Skeletal muscle satellite cell (primary cell): ENCODE results near the gene GGA1.

Source experiments
- H3K27me3 ChIP-seq: 2 replicates; pipeline ENCODE4 v1.7.0; 2013; ENCODE audit warnings: low read length; ENCODE audit not compliant: control insufficient read depth, insufficient read depth
- H3K36me3 ChIP-seq: 2 replicates; pipeline ENCODE4 v1.7.0; 2013; ENCODE audit warnings: mild to moderate bottlenecking, control low read depth, low read length; ENCODE audit not compliant: insufficient read depth
- H3K4me1 ChIP-seq: 2 replicates; pipeline ENCODE4 v1.7.0; 2013; ENCODE audit warnings: low read length; ENCODE audit not compliant: control insufficient read depth, insufficient read depth
- H3K4me2 ChIP-seq: 2 replicates; pipeline ENCODE4 v1.7.0; 2013; ENCODE audit warnings: mild to moderate bottlenecking, low read length
- H3K4me3 ChIP-seq: 2 replicates; pipeline ENCODE4 v1.7.0; 2013; ENCODE audit warnings: low read length
- H3K9ac ChIP-seq: 2 replicates; pipeline ENCODE4 v1.7.0; 2013; ENCODE audit warnings: mild to moderate bottlenecking, low read depth, low read length, moderate library complexity
- H3K9me3 ChIP-seq: replicated peaks from 2 replicates; pipeline ENCODE4 v1.7.0; 2013; ENCODE audit warnings: mild to moderate bottlenecking, control low read depth, low read length

The GGA1 gene

GRCh38 chr22:37616201-37617083, 7.8 kb downstream of the GGA1 start:
- Histone ChIP-seq H3K9me3 (no peaks in the 10 kb centered on the region), H3K4me2 (no peak overlapping the region), H3K27me3 (no peaks in the 10 kb centered on the region), H3K4me1 (peaks cover 3% of the 10 kb centered on the region), H3K9ac (no peak overlapping the region), H3K4me3 (no peak overlapping the region), H3K36me3 (peaks cover 49% of the 10 kb centered on the region)

GRCh38 chr22:37617431-37617830, 8.8 kb downstream of the GGA1 start:
- peaks cover 49% of the 10 kb centered on the region for H3K36me3 ChIP-seq
- no peaks in the 10 kb centered on the region for H3K27me3 ChIP-seq
- no peaks in the 10 kb centered on the region for H3K9me3 ChIP-seq
- no peak overlapping the region for H3K4me2 ChIP-seq
- H3K4me1 ChIP-seq: peaks cover 3% of the 10 kb centered on the region
- no peak overlapping the region for H3K4me3 ChIP-seq
- H3K9ac ChIP-seq: no peak overlapping the region

- H3K36me3 ChIP-seq: peaks cover 54% of the 10 kb centered on the region
- no peaks in the 10 kb centered on the region for H3K9me3 ChIP-seq
- H3K4me1 ChIP-seq: peaks cover 3% of the 10 kb centered on the region
- H3K9ac ChIP-seq: no peak overlapping the region
- H3K4me3 ChIP-seq: no peak overlapping the region
- H3K27me3 ChIP-seq: no peaks in the 10 kb centered on the region
- H3K4me2 ChIP-seq: no peak overlapping the region
Measured at GRCh38 chr22:37618072-37618656, 9.5 kb downstream of the GGA1 start.

GRCh38 chr22:37618674-37619073, 10.0 kb downstream of the GGA1 start:
- no peaks in the 10 kb centered on the region for H3K4me1 ChIP-seq
- peaks cover 57% of the 10 kb centered on the region for H3K36me3 ChIP-seq
- H3K9me3 ChIP-seq: no peaks in the 10 kb centered on the region
- no peak overlapping the region for H3K4me2 ChIP-seq
- H3K27me3 ChIP-seq: no peaks in the 10 kb centered on the region
- H3K4me3 ChIP-seq: no peak overlapping the region
- H3K9ac ChIP-seq: no peak overlapping the region

- no peaks in the 10 kb centered on the region for H3K4me1 ChIP-seq
- no peak overlapping the region for H3K4me2 ChIP-seq
- peaks cover 59% of the 10 kb centered on the region for H3K36me3 ChIP-seq
- H3K4me3 ChIP-seq: no peak overlapping the region
- H3K9me3 ChIP-seq: no peaks in the 10 kb centered on the region
- H3K27me3 ChIP-seq: no peaks in the 10 kb centered on the region
- H3K9ac ChIP-seq: no peak overlapping the region
Measured at GRCh38 chr22:37619991-37620390, 11.4 kb downstream of the GGA1 start.

- no peak overlapping the region for H3K4me3 ChIP-seq
- peaks cover 65% of the 10 kb centered on the region for H3K36me3 ChIP-seq
- H3K9me3 ChIP-seq: no peaks in the 10 kb centered on the region
- H3K27me3 ChIP-seq: no peaks in the 10 kb centered on the region
- no peaks in the 10 kb centered on the region for H3K4me1 ChIP-seq
- no peak overlapping the region for H3K4me2 ChIP-seq
- no peak overlapping the region for H3K9ac ChIP-seq
Measured at GRCh38 chr22:37621352-37621860, 12.8 kb downstream of the GGA1 start.

- peaks cover 53% of the 10 kb centered on the region for H3K36me3 ChIP-seq
- H3K9ac ChIP-seq: no peak overlapping the region
- no peaks in the 10 kb centered on the region for H3K9me3 ChIP-seq
- H3K27me3 ChIP-seq: no peaks in the 10 kb centered on the region
- H3K4me1 ChIP-seq: no peaks in the 10 kb centered on the region
- H3K4me2 ChIP-seq: no peak overlapping the region
- no peak overlapping the region for H3K4me3 ChIP-seq
Measured at GRCh38 chr22:37623075-37624016, 14.7 kb downstream of the GGA1 start.

GRCh38 chr22:37624017-37624365, 15.4 kb downstream of the GGA1 start:
- Histone ChIP-seq H3K27me3 (no peaks in the 10 kb centered on the region), H3K9me3 (no peaks in the 10 kb centered on the region), H3K4me2 (no peak overlapping the region), H3K36me3 (peaks cover 48% of the 10 kb centered on the region), H3K4me1 (no peaks in the 10 kb centered on the region), H3K9ac (no peak overlapping the region), H3K4me3 (no peak overlapping the region)

GRCh38 chr22:37624876-37625275, 16.2 kb downstream of the GGA1 start:
- no peak overlapping the region for H3K4me3 ChIP-seq
- H3K9ac ChIP-seq: no peak overlapping the region
- H3K4me2 ChIP-seq: no peak overlapping the region
- no peaks in the 10 kb centered on the region for H3K9me3 ChIP-seq
- no peaks in the 10 kb centered on the region for H3K4me1 ChIP-seq
- no peaks in the 10 kb centered on the region for H3K27me3 ChIP-seq
- H3K36me3 ChIP-seq: peaks cover 44% of the 10 kb centered on the region

- H3K27me3 ChIP-seq: no peaks in the 10 kb centered on the region
- H3K36me3 ChIP-seq: peaks cover 37% of the 10 kb centered on the region
- no peak overlapping the region for H3K4me2 ChIP-seq
- no peak overlapping the region for H3K4me3 ChIP-seq
- no peaks in the 10 kb centered on the region for H3K4me1 ChIP-seq
- H3K9me3 ChIP-seq: no peaks in the 10 kb centered on the region
- no peak overlapping the region for H3K9ac ChIP-seq
Measured at GRCh38 chr22:37625737-37626136, 17.1 kb downstream of the GGA1 start.

GRCh38 chr22:37626144-37626543, 17.5 kb downstream of the GGA1 start:
- Histone ChIP-seq H3K9ac (no peak overlapping the region), H3K4me3 (no peak overlapping the region), H3K4me2 (no peak overlapping the region), H3K9me3 (no peaks in the 10 kb centered on the region), H3K36me3 (peaks cover 33% of the 10 kb centered on the region), H3K4me1 (no peaks in the 10 kb centered on the region), H3K27me3 (no peaks in the 10 kb centered on the region)
